Measurements from ENCODE around the gene TNNI2.
"Not testable (repeated sequence)": the region's sequence is repeated elsewhere in the genome, so short reads cannot be mapped to it uniquely, and the experiment has no call there.

GRCh38 chr11:1874441-1875092 is 35.8 kb downstream of the TNNI2 start:
- TF ChIP-seq ELK4 (IDR thresholded peaks at IDR 0.05; ENCODE audit: borderline replicate concordance, low read depth, low read length); ZNF785 (tag by site-specific recombination; IDR thresholded peaks at IDR 0.05); CTCF (tag by site-specific recombination; IDR thresholded peaks at IDR 0.05); ZNF404 (tag by site-specific recombination; IDR thresholded peaks at IDR 0.05); ZNF670 (tag by site-specific recombination; IDR thresholded peaks at IDR 0.05; ENCODE audit: low read depth); ZNF624 (tag by site-specific recombination; IDR thresholded peaks at IDR 0.05); KLF9 (tag by site-specific recombination; IDR thresholded peaks at IDR 0.05; ENCODE audit: low read depth); ZNF362 (tag by site-specific recombination; IDR thresholded peaks at IDR 0.05); ZBTB11 (tag by site-specific recombination; conservative IDR thresholded peaks at IDR 0.05; ENCODE audit: low read depth); ZNF658 (tag by site-specific recombination; IDR thresholded peaks at IDR 0.05); WT1 (tag by site-specific recombination; IDR thresholded peaks at IDR 0.05); REPIN1 (tag by site-specific recombination; IDR thresholded peaks at IDR 0.05; ENCODE audit: low read depth); ZNF488 (tag by site-specific recombination; IDR thresholded peaks at IDR 0.05): not testable (repeated sequence)

All from HEK293 (cell line).